B cell (primary cell): Measurements from ENCODE around the gene KCNA10. TPM values are rescaled to one million over a fixed set of nuclear protein-coding genes. Genes with fewer than 3 reads are reported as not detected.

ENCODE experiments used
- ATAC-seq: fragments of 200-7000 bp; cut with Tn5 transposase; one replicate; pipeline ENCODE4 v1.10.0; 2021; ENCODE audit warnings: low read depth, mild to moderate bottlenecking, moderate number of reproducible peaks, moderate library complexity
- CTCF ChIA-PET: fragments of 350-600 bp; sonication (Branson Sonifier 250); formaldehyde crosslinking; loops from one replicate; lab custom pipeline; 2021; ENCODE audit warnings: antibody characterized with exemption, inconsistent platforms; lab: Charles Lee
- POLR2A ChIA-PET: fragments of 350-600 bp; sonication (Branson Sonifier 250); formaldehyde crosslinking; loops from one replicate; lab custom pipeline; 2021; ENCODE audit warnings: antibody characterized with exemption; lab: Charles Lee
- DNase-seq: peaks from one replicate; pipeline ENCODE4 v3.0.0; 2013
- H2AFZ ChIP-seq: 2 replicates; pipeline ENCODE4 v1.6.1; 2012; ENCODE audit warnings: mild to moderate bottlenecking, low read depth, low read length; ENCODE audit not compliant: insufficient read depth, poor library complexity, severe bottlenecking
- H3K27ac ChIP-seq, 2 donors: 1 replicate in 1 of 2; 2 replicates in 1 of 2; pipeline ENCODE4 v1.5.1; 2012 to 2013; ENCODE audit warnings: low read length in 2 of 2, mild to moderate bottlenecking in 2 of 2, moderate library complexity in 1 of 2
- H3K27me3 ChIP-seq, 4 experiments: fragments of 200-600 bp in 1 of 4; sonication (generic) in 1 of 4; replicated peaks in 1 of 4; 1 replicate in 2 of 4; 2 replicates in 2 of 4; pipeline versions ENCODE4 v1.6.1 to v1.7.0; 2013 to 2016; ENCODE audit warnings: low read length in 3 of 4, mild to moderate bottlenecking in 2 of 4, mixed read lengths in 1 of 4, moderate library complexity in 1 of 4; ENCODE audit not compliant: insufficient read depth in 4 of 4, control insufficient read depth in 3 of 4; ENCODE audit errors: control extremely low read depth in 1 of 4
- H3K36me3 ChIP-seq, 2 experiments: replicated peaks in 1 of 2; 1 replicate in 1 of 2; 2 replicates in 1 of 2; pipeline versions ENCODE4 v1.6.1 to v1.7.1; 2013; ENCODE audit warnings: low read length in 1 of 2; ENCODE audit not compliant: insufficient read depth in 2 of 2, control insufficient read depth in 1 of 2; ENCODE audit errors: control extremely low read depth in 1 of 2, extremely low read depth in 1 of 2
- H3K4me1 ChIP-seq, 2 donors: fragments of 200-600 bp in 1 of 2; sonication (generic) in 1 of 2; 1 replicate in 1 of 2; 2 replicates in 1 of 2; pipeline versions ENCODE4 v1.5.1 to v1.6.1; 2013 to 2017; ENCODE audit warnings: low read length in 2 of 2; ENCODE audit not compliant: control insufficient read depth in 2 of 2, insufficient read depth in 2 of 2
- H3K4me2 ChIP-seq: replicated peaks from 2 replicates; pipeline ENCODE3; 2012; ENCODE audit warnings: mild to moderate bottlenecking, low read depth, low read length; ENCODE audit not compliant: poor library complexity, severe bottlenecking
- H3K4me3 ChIP-seq, 5 experiments: fragments of 200-600 bp in 1 of 5; sonication (generic) in 1 of 5; 1 replicate in 3 of 5; 2 replicates in 2 of 5; pipeline versions ENCODE4 v1.5.1 to v1.7.0; 2011 to 2016; ENCODE audit warnings: low read length in 4 of 5, mild to moderate bottlenecking in 4 of 5, low read depth in 2 of 5, control low read depth in 1 of 5, moderate library complexity in 1 of 5; ENCODE audit not compliant: insufficient read depth in 1 of 5; ENCODE audit errors: control extremely low read depth in 1 of 5, extremely low read depth in 1 of 5
- H3K79me2 ChIP-seq: fragments of 200-600 bp; sonication (generic); one replicate; pipeline ENCODE4 v1.6.0; 2016; ENCODE audit warnings: low read length; ENCODE audit not compliant: control insufficient read depth, insufficient read depth
- H3K9ac ChIP-seq: fragments of 200-600 bp; sonication (generic); 2 replicates; pipeline ENCODE4 v1.6.1; 2017; ENCODE audit warnings: mild to moderate bottlenecking, low read length, moderate library complexity
- H3K9me3 ChIP-seq, 3 donors: one replicate each; pipeline versions ENCODE4 v1.6.1 to v1.7.1; 2013; ENCODE audit warnings: low read length in 2 of 3; ENCODE audit not compliant: control insufficient read depth in 2 of 3, insufficient read depth in 1 of 3; ENCODE audit errors: control extremely low read depth in 1 of 3
- H4K20me1 ChIP-seq: 2 replicates; pipeline ENCODE4 v1.6.0; 2012; ENCODE audit warnings: mild to moderate bottlenecking, low read length; ENCODE audit not compliant: insufficient read depth, control insufficient read depth, poor library complexity, severe bottlenecking
- H3K27ac Mint-ChIP-seq: one replicate; pipeline ENCODE4 v1.8.0; 2021; ENCODE audit warnings: mixed read lengths
- H3K27me3 Mint-ChIP-seq: one replicate; pipeline ENCODE4 v1.8.0; 2021; ENCODE audit warnings: mixed read lengths
- H3K4me1 Mint-ChIP-seq: one replicate; pipeline ENCODE4 v1.8.0; 2021; ENCODE audit warnings: mixed read lengths
- H3K4me3 Mint-ChIP-seq: one replicate; pipeline ENCODE4 v1.8.0; 2021; ENCODE audit warnings: mixed read lengths
- H3K9me3 Mint-ChIP-seq: one replicate; pipeline ENCODE4 v1.8.0; 2022; ENCODE audit warnings: mixed read lengths; ENCODE audit not compliant: insufficient read depth
- CTCF ChIP-seq: fragments of 200-600 bp; IDR thresholded peaks from one replicate; pipeline ENCODE4 v1.8.0; 2022; ENCODE audit warnings: antibody characterized with exemption, mild to moderate bottlenecking
- EZH2 ChIP-seq: IDR thresholded peaks from 2 replicates; pipeline ENCODE4 v1.6.1; 2012; ENCODE audit warnings: borderline replicate concordance, low read depth, mild to moderate bottlenecking, moderate library complexity, low read length; ENCODE audit not compliant: insufficient read depth, poor library complexity, severe bottlenecking
- WGBS: methylation state at CpG from one replicate; pipeline ENCODE4 v1.1.5; 2013; ENCODE audit warnings: missing lambda C conversion rate; ENCODE audit not compliant: insufficient coverage; 5-methylcytosine and 5-hydroxymethylcytosine counted together
- intact Hi-C: fragments of 100-400 bp; cut with micrococcal nuclease; formaldehyde crosslinking; loops from one replicate; pipeline ENCODE4 v1.10.0; 2022
- polyA plus RNA-seq: library from polyadenylated mRNA; depleted of rRNA; stranded (reverse); fragments of >200 nt; gene quantifications from 2 replicates; pipeline ENCODE4 v1.2.3, GENCODE V29; 2012
- total RNA-seq, 2 donors: library from RNA; stranded (reverse); fragments of 120-200 nt in 1 of 2; gene quantifications; 1 replicate in 1 of 2; 2 replicates in 1 of 2; pipeline versions ENCODE4 v1.2.3 to v1.2.4, GENCODE V29; 2013 to 2022

KCNA10 gene
- total and polyA plus RNA-seq, 2 donors (not counting 1 experiment from before 2014, with no cell fraction given): not detected

- no peaks in the 10 kb centered on the region for H3K9me3 Mint-ChIP-seq
- no peak for TF ChIP-seq EZH2
- no peak for TF ChIP-seq CTCF
- H3K4me1 Mint-ChIP-seq: peaks cover 3% of the 10 kb centered on the region
- no peak overlapping the region for H3K27ac ChIP-seq
- H3K36me3 ChIP-seq: no peaks in the 10 kb centered on the region
- 90% methylated on average over 3 of the region's 4 CpGs for WGBS
- no peaks in the 10 kb centered on the region for H3K79me2 ChIP-seq
- intact Hi-C loops: no loop called here
- H2AFZ ChIP-seq: no peak overlapping the region
- peaks cover 0 to 22% (median 5%) of the 10 kb centered on the region in 4 experiments for H3K27me3 ChIP-seq
- no peak overlapping the region for H3K4me3 ChIP-seq
- no peak for ATAC-seq
- POLR2A ChIA-PET: no interaction called here
- no peak overlapping the region for H3K9ac ChIP-seq
- no peaks in the 10 kb centered on the region for H3K9me3 ChIP-seq
- peaks cover 3 to 6% of the 10 kb centered on the region in 2 donors for H3K4me1 ChIP-seq
- CTCF ChIA-PET: interaction anchor here (0.8 to 1.7 kb wide), 3 partner anchors 10 to 260 kb away, joined by 3 to 8 read pairs (median 3); no protein-coding TSS in a partner anchor
- H4K20me1 ChIP-seq: no peaks in the 10 kb centered on the region
- DNase-seq: no peak
- no peak overlapping the region for H3K27ac Mint-ChIP-seq
- H3K27me3 Mint-ChIP-seq: peaks cover 47% of the 10 kb centered on the region
- no peak overlapping the region for H3K4me3 Mint-ChIP-seq
- H3K4me2 ChIP-seq: no peak overlapping the region
Observed at GRCh38 chr1:110523011-110523410, 4.0 kb upstream of the KCNA10 start.

- no peaks in the 10 kb centered on the region for H3K9me3 Mint-ChIP-seq
- intact Hi-C loops: no loop called here
- no peak overlapping the region for H3K9ac ChIP-seq
- no peak for DNase-seq
- ChIA-PET POLR2A (no interaction called here), CTCF (interaction anchor here (1.5 kb wide), 1 partner anchor 10 kb away, joined by 3 read pairs; no protein-coding TSS in a partner anchor)
- H3K4me2 ChIP-seq: no peak overlapping the region
- no peak overlapping the region for H3K4me3 ChIP-seq
- peaks cover 46% of the 10 kb centered on the region for H3K27me3 Mint-ChIP-seq
- H3K4me1 ChIP-seq: peaks cover 3 to 6% of the 10 kb centered on the region in 2 donors
- no peaks in the 10 kb centered on the region for H3K36me3 ChIP-seq
- peaks cover 0 to 22% (median 5%) of the 10 kb centered on the region in 4 experiments for H3K27me3 ChIP-seq
- TF ChIP-seq EZH2 (no peak), CTCF (no peak)
- H3K9me3 ChIP-seq: no peaks in the 10 kb centered on the region
- H3K27ac ChIP-seq: no peak overlapping the region
- peaks cover 3% of the 10 kb centered on the region for H3K4me1 Mint-ChIP-seq
- no peak overlapping the region for H3K27ac Mint-ChIP-seq
- WGBS: 85% methylated on average over 2 of the region's 5 CpGs
- no peak for ATAC-seq
- no peak overlapping the region for H2AFZ ChIP-seq
- no peaks in the 10 kb centered on the region for H4K20me1 ChIP-seq
- H3K4me3 Mint-ChIP-seq: no peak overlapping the region
- no peaks in the 10 kb centered on the region for H3K79me2 ChIP-seq
Observed at GRCh38 chr1:110522560-110522959, 3.6 kb upstream of the KCNA10 start.
